CD4-positive, alpha-beta T cell treated with Interleukin-4 for 4 hours (primary cell): ENCODE measurements around the gene PTN.

Experiments
- DNase-seq: peaks from one replicate; pipeline ENCODE4 v3.0.0-alpha.2; 2020

PTN gene, protein sequence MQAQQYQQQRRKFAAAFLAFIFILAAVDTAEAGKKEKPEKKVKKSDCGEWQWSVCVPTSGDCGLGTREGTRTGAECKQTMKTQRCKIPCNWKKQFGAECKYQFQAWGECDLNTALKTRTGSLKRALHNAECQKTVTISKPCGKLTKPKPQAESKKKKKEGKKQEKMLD

GRCh38 chr7:137343281-137343841 lies at the start of gene PTN:
PTN (minus strand) TSS chr7:137343733; CDS start chr7:137254973, 88,760 bp downstream.
- no peak for DNase-seq

- no peak for DNase-seq
These were observed 46.5 kb upstream of the PTN start for GRCh38 chr7:137390076-137390475.

- DNase-seq, result no peak
These were observed 45.4 kb upstream of the PTN start for GRCh38 chr7:137388916-137389315.

GRCh38 chr7:137386966-137387365 lies 43.4 kb upstream of the PTN start:
- DNase-seq, result no peak

- DNase-seq, result no peak
These were observed 37.5 kb upstream of the PTN start for GRCh38 chr7:137381045-137381444.

- no peak for DNase-seq
These were observed 30.0 kb upstream of the PTN start for GRCh38 chr7:137373507-137373906.

GRCh38 chr7:137371616-137372015 lies 28.1 kb upstream of the PTN start:
- no peak for DNase-seq

GRCh38 chr7:137366995-137367394 lies 23.5 kb upstream of the PTN start:
- no peak for DNase-seq

DNA sequence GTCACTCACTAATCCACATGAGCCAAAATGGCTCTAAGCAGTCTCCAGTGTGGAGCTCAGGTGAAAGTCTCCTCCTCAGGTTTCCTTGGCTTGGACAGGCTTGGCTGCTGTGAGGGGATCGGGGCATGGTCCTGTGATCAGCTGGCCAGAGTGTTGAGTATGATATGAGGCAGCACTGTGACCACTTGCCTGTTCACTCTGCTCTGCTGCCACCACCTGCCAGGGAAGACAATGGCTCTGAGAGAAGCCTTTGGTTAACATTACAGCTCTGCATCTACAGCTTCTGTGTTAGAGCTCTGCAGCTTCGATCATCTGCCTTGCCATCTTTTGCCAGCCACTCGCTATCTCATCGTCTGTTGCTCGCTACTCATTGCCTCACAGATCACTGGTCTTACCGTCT lies 20.1 kb upstream of the PTN start:
- DNase-seq, result no peak

GRCh38 chr7:137360087-137360679 lies 16.6 kb upstream of the PTN start:
- DNase-seq, result no peak

- no peak for DNase-seq
These were observed 11.4 kb upstream of the PTN start for GRCh38 chr7:137354961-137355360.

GRCh38 chr7:137354396-137354795 lies 10.9 kb upstream of the PTN start:
- DNase-seq, result no peak

GRCh38 chr7:137351941-137352340 lies 8.4 kb upstream of the PTN start:
- no peak for DNase-seq

- no peak for DNase-seq
These were observed 2.4 kb upstream of the PTN start for GRCh38 chr7:137345799-137346449.

DNA sequence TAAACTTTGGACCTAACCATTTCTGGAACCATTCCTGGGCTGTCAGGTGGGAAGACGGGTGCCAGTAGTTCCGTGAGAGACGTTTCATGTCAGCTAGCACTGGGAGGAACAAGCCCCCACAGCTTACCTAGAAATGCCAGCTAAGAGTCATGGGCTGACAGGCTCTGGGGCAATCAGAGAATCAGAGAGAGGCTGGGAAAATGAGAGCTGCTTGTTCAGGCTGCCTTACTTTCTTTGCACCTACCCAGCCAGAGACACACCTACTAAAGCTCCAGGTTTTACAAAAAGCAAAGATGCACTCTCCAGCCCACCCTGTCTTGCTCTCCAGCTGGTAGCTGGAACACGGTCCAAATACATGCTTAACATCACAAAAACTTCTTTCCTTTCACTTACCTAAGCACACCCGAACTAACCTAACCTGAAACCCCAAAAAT lies 688 bp downstream of the PTN start:
- no peak for DNase-seq

DNA sequence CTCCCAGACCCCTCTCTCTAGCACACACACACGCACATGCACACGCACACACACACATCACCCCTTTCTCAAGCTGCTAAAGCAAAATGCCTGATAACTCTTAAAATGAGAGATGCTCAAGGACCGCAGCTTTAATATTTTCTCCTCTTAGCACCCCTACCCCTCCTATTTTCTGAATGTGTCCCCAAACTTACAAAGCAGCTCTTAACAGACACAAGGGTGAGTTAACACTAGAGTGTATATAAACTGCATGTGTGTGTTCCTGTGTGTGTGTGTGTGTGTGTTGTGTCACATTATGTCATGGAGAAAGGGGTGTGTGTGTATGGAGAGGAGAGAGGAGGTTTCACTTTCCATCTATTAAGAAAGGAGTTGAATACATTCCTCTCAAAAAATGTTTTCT lies 1.3 kb downstream of the PTN start:
- DNase-seq, result no peak

- DNase-seq, result no peak
These were observed 5.6 kb downstream of the PTN start for GRCh38 chr7:137337902-137338301.

- no peak for DNase-seq
These were observed 7.7 kb downstream of the PTN start for GRCh38 chr7:137335814-137336213.

DNA sequence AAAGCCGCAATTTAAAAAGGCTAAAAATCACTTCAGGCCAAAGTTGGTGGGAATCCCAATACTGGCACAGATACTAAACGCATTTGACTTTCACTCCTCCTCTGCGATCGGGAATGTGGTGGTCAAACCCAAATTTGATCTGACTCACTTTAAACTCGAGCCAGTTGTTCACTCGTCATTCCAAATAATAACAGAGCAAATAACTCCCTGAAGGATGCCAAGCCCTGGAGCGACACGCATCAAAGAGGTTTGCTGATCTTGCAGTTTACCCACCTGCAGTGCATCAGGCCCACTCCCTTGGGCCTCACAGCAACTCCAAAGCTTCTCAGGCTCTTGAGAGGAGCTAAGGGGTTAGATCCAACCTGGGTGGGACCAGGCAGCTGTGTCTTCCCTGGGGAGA lies 12.2 kb downstream of the PTN start:
- DNase-seq, result no peak

- no peak for DNase-seq
These were observed 14.1 kb downstream of the PTN start for GRCh38 chr7:137329411-137329810.

DNA sequence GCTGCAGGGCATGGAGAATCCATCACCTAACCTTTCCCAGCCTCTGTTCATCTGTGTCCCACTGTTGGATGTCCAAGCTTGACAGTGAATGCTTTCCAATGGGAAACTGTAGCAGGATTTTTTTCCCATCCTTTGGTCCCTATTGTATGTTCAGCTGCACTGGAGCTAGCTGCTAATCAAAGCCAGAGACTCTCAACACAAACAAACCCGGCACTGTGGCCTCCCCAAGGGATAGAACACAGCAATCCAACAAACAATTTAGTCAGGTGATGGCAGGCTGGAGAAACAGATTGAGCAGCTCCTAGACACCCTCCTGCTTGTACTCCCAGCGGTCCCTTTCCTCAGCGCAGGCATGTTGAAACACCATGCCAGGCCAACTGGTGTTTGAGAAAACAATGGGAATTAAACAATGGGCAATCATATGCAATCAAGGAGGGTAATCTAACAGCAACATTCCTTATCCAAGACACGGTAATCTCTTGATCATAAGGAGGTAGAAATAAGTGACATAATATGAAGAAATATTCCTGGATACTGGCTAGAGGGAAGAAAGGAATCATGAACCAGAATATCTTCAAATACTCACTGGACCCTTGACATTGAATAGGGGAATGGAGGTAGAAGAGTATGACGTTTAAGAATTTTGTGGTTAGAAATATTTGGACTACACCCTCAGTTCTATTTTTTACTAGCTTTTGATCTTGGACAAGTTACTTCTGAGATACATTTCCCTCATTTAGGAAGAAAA lies 15.0 kb downstream of the PTN start:
- no peak for DNase-seq

DNA sequence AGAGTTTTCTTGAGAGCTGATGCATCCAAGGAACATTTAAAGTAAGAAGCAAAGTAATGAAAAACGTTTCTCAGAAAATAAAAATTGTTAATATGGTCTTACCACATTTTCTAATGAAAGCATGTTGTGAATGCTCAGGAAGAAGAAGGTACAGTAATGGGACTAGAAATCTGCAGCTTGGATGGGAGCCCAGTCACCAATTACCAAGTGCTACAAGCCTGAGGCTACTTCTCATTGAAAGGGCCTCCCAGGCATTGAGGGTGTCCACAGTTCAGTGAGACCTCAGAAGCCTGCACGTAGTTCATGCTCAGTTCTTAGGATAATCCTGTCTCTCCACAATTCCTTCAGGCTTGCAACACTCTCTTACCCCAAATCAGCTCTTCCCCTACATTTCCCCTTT lies 17.6 kb downstream of the PTN start:
- DNase-seq, result no peak
